GM21723 (cell line): Measurements from ENCODE around the gene ARHGEF1.
"Not testable (repeated sequence)": the region's sequence is repeated elsewhere in the genome, so short reads cannot be mapped to it uniquely, and the experiment has no call there.

Experiments used
- ATAC-seq: cut with Tn5 transposase; IDR thresholded peaks from one replicate; pipeline ENCODE4 v1.9.1; 2021; ENCODE audit warnings: mild to moderate bottlenecking, moderate library complexity; ENCODE audit not compliant: unreplicated experiment

ARHGEF1 gene

DNA sequence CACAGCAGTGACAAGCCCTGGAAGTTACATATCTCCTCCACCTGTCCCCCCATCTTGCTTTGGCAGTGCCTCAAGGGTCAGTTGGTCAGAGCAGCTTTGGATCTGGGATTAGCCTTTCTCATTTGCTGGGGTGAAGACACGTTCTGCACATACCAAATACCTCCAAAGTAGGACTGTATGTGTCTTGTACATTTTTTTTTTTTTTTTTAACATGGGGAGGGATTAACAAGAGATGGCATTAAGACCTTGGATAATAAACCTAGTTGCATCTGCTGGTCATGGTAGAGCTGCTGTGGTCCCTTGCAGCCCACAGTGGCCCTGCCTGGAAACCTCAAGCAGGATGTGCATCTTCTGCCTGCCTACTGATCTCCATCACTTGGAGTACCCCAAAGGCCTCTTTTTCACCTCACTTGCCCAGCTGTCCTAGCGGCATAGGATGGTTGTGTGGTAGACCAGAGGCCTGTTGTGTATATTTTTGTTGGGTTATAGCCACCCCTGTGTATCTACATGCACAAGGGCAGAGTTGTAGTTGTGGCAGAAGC, 20.5 kb upstream of the ARHGEF1 start:
- ATAC-seq = no peak

GRCh38 chr19:41863209-41863931, 19.6 kb upstream of the ARHGEF1 start:
- no peak for ATAC-seq

DNA sequence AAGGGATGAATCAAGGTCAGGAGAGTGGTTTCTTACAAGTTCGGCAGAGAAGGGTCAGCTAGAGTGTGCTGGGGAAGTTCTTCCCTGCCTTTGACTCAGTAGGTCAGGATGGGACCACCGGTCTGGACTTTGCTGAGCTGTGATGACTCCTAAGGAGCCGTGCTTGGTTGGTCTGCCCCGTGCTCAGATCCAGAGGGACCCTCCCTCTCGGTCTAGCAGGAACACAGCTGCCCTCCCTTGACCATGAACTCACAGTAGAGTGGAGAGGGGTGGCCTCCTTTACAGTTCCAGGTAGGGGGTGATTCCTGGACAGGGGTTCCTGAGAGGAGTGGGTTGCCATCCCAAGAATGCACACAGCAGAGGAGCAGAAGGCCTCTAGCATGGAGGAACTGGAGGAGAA, 18.6 kb upstream of the ARHGEF1 start:
- no peak for ATAC-seq

DNA sequence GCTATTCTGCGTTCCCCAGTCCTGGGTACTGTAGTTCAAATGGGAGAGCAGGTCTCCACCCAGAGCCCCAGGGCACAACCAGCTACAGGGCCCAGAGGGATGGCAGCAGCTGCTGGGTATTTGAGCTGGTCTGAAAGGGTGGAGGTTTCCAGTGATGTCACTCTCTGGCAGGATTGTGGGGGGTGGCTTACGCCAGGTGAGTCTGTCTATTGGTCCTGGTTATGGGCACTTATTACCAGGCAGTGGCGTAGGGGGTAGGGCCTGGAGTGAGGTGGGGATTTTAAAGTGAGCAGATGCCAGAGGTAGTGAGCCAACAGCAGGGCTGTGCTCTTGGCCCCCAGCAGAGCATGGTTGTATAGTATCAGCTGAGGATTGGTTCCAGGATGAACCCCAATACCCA, 16.7 kb upstream of the ARHGEF1 start:
- ATAC-seq = no peak

DNA sequence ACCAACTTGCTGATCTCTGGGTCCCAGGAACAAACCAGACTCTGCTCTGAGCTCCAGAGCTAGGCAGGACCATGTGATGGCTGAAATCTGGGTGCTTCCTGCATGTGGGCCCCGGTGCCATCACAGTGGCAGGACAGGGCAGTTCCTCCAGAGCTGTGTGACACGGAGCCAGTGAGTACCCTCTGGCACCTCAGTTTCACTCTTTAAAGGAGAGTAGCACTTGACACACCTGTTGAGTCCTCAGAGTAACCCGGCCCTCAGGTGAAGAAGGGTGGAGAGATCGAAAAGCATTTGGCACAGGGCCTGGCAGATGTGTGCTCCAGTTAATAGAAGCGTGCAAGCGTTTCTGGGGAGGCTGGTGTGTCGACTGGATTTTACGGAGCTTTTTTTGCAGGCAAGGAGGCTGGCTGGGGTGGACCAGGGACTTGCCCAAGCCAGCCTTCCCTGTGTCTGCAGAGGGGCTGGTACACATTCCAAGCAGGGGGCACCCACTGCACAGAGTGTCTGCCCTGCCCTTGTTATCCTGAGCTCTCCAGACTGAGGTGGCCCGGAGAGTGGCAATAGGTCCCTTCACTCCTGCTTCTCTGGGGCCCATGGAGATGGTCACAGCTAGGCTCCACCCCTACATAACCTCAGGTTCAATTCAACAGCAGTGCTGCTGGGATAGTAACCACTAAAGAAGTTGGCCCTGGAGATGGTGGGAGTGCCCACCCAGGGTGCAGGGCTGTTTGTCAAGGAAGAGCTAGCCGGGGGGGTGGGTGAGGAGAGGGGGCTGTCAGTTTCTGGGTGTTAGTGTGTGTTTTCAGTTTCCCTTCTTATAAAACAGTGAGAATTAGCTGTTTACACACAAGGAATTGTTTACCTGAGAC, 14.6 kb upstream of the ARHGEF1 start:
- no peak for ATAC-seq

GRCh38 chr19:41868989-41869300, 14.0 kb upstream of the ARHGEF1 start:
- no peak for ATAC-seq

DNA sequence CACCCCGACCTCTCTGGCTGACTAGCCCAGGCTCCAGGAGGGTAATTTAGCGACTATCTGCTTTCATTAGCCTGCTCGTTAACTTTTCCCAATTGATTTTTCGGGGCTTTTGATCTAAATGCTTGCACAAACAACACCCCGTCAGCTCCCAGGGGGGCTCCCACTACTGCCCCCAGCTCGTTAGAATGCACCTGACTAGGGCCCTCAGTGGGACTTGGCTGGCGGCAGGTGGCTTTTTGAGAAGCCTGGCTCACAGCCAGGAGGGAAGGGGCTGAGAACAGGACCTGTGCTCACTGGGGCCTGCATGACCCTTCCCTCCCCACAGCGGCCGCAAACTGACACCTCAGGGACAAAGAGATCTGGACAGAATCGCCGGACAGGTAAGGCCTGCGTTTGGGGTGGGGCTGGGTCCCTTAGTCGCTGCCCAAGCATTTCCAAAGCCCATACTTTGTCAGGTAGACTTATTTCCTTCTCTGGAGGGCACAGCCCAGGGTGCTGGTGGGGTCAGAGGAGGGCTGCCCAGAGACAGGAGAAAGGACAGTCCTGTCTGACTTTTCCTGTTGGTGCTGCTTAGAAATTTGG, 13.5 kb upstream of the ARHGEF1 start:
- ATAC-seq = no peak

DNA sequence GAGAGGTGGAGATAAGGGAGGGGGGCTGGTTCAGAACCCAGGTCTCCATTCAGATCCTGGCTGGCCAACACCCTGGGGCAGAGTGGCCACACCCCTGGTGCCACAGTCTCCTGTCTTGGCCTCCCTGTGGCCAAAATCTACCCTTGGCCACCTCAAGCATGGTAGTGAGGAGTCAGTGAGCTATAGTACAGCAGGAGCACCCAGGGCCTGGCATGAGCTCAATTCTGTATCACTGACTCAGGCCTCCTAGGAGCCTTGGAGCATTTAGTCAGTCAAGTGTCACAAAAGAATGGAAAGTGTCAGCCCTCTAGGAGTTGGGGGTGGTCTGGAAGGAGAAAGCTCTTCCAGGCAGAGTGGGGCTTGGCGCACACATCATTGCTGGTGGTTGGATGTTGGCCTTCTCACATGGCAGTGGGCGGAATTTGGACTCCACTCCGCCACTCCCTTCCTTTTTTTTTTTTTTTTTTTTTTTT, 12.5 kb upstream of the ARHGEF1 start:
- no peak for ATAC-seq

DNA sequence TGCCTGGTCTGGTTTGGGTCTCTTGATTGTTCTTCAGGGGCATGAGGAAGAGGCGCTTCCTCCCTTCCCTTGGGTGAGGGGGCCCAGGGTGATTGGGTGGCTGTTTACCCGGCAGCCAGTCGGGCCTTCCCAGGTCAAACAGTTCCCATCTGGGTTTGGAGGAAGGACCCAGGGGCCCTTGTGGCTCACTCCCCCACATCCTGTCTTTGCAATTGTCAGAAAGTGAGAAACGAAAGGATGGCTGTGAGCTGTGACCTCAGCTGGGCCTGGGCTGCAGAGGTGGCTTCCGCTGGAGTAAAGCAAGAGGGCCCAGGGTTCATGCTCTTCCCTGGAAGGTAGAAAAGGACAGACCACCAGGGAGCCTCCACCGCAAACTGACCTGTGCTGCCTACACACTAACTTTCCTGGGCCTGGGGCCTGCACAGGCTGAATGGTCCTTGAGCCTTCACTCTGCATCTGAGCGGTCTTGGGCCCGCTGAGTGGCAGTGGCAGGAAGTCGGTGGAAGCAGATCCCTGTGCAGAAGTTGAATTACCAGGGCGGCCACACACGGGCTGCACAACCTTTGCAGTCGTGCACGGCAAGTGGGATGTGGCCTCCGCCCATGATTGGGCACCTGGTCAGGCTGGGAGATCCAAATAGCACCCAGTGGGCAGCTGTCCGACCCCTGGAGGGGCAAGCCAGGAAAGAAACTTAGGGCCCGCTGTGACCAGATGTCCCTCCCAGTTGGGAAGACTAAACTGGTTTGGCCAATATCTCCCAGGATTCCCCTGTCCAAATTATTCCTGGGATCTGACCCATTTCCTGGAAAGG, 11.2 kb upstream of the ARHGEF1 start:
- ATAC-seq = peak; percentile 50

GRCh38 chr19:41872384-41872774, 10.6 kb upstream of the ARHGEF1 start:
- ATAC-seq = no peak

GRCh38 chr19:41872775-41873647, 10.0 kb upstream of the ARHGEF1 start:
- ATAC-seq = no peak

GRCh38 chr19:41875973-41876372, 7.0 kb upstream of the ARHGEF1 start:
- ATAC-seq = not testable (repeated sequence)

- ATAC-seq = peak; percentile 56
Measured at GRCh38 chr19:41876847-41877832, 5.8 kb upstream of the ARHGEF1 start, which contains the start of gene CD79A. Gene CD79A (plus strand): TSS chr19:41877279. CDS start chr19:41877305, 26 bp downstream.

- no peak for ATAC-seq
Measured at GRCh38 chr19:41877916-41878905, 4.8 kb upstream of the ARHGEF1 start.

DNA sequence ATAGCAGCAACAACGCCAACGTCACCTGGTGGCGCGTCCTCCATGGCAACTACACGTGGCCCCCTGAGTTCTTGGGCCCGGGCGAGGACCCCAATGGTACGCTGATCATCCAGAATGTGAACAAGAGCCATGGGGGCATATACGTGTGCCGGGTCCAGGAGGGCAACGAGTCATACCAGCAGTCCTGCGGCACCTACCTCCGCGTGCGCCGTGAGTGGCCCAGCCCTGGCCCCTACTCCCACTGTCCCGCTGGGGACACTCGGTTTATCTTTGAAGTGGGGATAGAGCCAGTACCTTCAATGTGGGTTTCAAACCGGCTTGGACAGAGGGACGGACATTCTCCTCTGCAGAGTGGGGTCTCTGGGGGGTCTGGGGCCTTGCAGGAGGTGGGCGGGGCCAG, 3.9 kb upstream of the ARHGEF1 start:
- ATAC-seq = no peak

DNA sequence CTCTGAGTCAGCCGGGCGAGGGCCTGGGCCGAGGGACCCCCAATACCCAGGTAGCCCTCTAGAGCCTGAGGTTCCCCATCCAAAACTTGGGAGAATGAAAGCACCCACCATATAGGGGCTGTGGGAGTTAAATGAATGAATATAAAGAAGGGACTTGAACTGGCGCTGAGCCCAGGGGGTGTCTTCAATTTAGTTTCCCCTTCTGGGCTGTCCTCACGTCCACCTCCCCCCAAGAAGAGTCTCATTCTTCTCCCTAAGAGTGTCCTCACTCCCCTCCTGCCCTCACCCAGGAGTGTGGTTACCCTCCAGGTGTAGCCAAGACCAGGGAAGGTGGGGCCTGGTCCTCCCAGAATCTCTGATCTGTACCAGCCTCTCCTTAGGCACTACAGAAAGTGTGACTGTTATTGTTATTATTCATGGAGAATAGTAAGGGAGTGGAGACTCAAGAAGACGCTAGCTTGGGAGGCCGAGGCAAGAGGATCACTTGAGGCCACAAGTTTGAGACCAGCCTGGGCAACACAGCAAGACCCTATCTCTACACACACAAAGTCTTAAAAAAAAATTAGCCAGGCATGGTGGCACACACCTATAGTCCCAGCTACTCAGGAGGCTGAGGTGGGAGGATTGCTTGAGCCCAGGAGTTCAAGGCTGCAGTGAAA, 3.2 kb upstream of the ARHGEF1 start:
- ATAC-seq = no peak

- ATAC-seq = no peak
Measured at GRCh38 chr19:41880329-41880708, 2.7 kb upstream of the ARHGEF1 start.
